Right cardiac atrium (tissue), 5 donors: ENCODE data around the gene TRIM2. TPM values are rescaled to one million over a fixed set of nuclear protein-coding genes. Genes with fewer than 3 reads are reported as not detected.

Source experiments
- ATAC-seq, 2 donors: fragments of 200-7000 bp; cut with Tn5 transposase; one replicate each; pipeline versions ENCODE4 v1.8.0 to v1.9.1; 2020; ENCODE audit warnings: moderate library complexity in 2 of 2, mild to moderate bottlenecking in 1 of 2
- DNase-seq, 3 donors: peaks; one replicate each; pipeline ENCODE4 v3.0.0-alpha.2; 2020
- H3K27ac ChIP-seq: one replicate; pipeline ENCODE4 v1.5.1; 2013; ENCODE audit warnings: mild to moderate bottlenecking, low read length, control low read depth, moderate library complexity
- H3K27me3 ChIP-seq: one replicate; pipeline ENCODE4 v1.6.1; 2013; ENCODE audit not compliant: control insufficient read depth, insufficient read depth
- H3K4me1 ChIP-seq: one replicate; pipeline ENCODE4 v1.6.1; 2013; ENCODE audit warnings: low read length; ENCODE audit not compliant: control insufficient read depth, insufficient read depth
- H3K4me3 ChIP-seq: one replicate; pipeline ENCODE4 v1.5.1; 2013; ENCODE audit warnings: low read length, control low read depth
- H3K9me3 ChIP-seq: one replicate; pipeline ENCODE4 v1.6.1; 2013; ENCODE audit warnings: low read length; ENCODE audit not compliant: control insufficient read depth
- WGBS: extraction: QIAGEN DNeasy Blood & Tissue Kit; methylation state at CpG from one replicate; pipeline ENCODE4 v1.1.7; 2013; 5-methylcytosine and 5-hydroxymethylcytosine counted together
- intact Hi-C, 4 donors: fragments of 100-400 bp; cut with DNase I; formaldehyde crosslinking; loops; one replicate each; pipeline versions ENCODE4 v1.11.0 to v1.14.0; 2022 to 2023
- polyA plus RNA-seq: library from polyadenylated mRNA; stranded (reverse); fragments of 200-250 nt; gene quantifications from one replicate; pipeline ENCODE4 v1.2.3, GENCODE V29; 2013
- total RNA-seq, 4 donors: library from RNA; stranded (reverse); fragmentation: NEBNext Ultra II Directional; extraction: Animal tissue kit (Norgen Biotek cat#: 25700); gene quantifications; one replicate each; pipeline ENCODE4 v1.2.1, GENCODE V29; 2021
- donor health status: healthy with polysubstance abuse.
- donor health status: DM: no; HTN: yes; CAD: no.
- donor health status: DM: no; HTN: no; CAD: no.
- donor health status: DM: no; HTN: yes; CAD: no; lungs with severe emphysema.
- donor health status: DM: yes; HTN: yes; CAD: no.

The TRIM2 gene
- total and polyA plus RNA-seq, 5 donors = 7.6 to 45.3 (median 28.4) TPM

GRCh38 chr4:153169776-153170175, 34.5 kb upstream of the TRIM2 start:
- Histone ChIP-seq H3K27me3 (no peaks in the 10 kb centered on the region), H3K4me1 (no peaks in the 10 kb centered on the region), H3K27ac (no peak overlapping the region), H3K4me3 (no peak overlapping the region), H3K9me3 (no peaks in the 10 kb centered on the region)
- ATAC-seq = no peak
- 64% methylated on average over 8 of the region's 8 CpGs for WGBS
- intact Hi-C loops = no loop called here
- no peak for DNase-seq

GRCh38 chr4:153170407-153170806, 33.8 kb upstream of the TRIM2 start:
- Histone ChIP-seq H3K4me1 (no peaks in the 10 kb centered on the region), H3K4me3 (no peak overlapping the region), H3K27me3 (no peaks in the 10 kb centered on the region), H3K27ac (no peak overlapping the region), H3K9me3 (no peaks in the 10 kb centered on the region)
- WGBS = 96% methylated on average over 2 of the region's 2 CpGs
- ATAC-seq (no peak), DNase-seq (no peak)
- intact Hi-C loops = no loop called here

- H3K4me1 ChIP-seq = no peaks in the 10 kb centered on the region
- no peak overlapping the region for H3K4me3 ChIP-seq
- H3K27me3 ChIP-seq = no peaks in the 10 kb centered on the region
- no peak overlapping the region for H3K27ac ChIP-seq
- ATAC-seq (no peak), DNase-seq (no peak)
- intact Hi-C loops = no loop called here
- 95% methylated on average over 22 of the region's 22 CpGs for WGBS
- no peaks in the 10 kb centered on the region for H3K9me3 ChIP-seq
Measured at GRCh38 chr4:153174821-153175567, 29.2 kb upstream of the TRIM2 start.

DNA sequence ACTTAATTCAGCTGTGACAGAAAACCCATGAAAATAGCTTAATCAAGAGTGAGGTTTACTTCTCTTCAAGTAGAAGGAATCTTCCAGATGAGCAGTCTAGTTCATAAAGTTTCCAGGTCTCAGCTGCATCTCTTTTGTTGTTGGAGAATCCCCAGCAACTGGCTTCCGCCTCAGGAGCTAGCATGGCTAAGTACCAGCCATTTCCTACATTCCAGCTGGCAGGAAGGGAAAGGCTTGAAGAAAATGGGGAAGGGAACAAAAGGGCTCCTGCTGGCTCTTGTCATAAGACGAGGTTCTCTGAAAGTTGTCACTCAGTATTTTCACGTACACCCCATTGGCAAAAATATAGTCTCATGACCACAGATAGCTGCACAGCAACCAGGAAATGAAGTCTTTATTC, 27.3 kb upstream of the TRIM2 start:
- 71% methylated on average over 3 of the region's 3 CpGs for WGBS
- H3K27me3 ChIP-seq = no peaks in the 10 kb centered on the region
- DNase-seq (no peak), ATAC-seq (no peak)
- no peak overlapping the region for H3K27ac ChIP-seq
- H3K4me3 ChIP-seq = no peak overlapping the region
- intact Hi-C loops = no loop called here
- H3K4me1 ChIP-seq = no peaks in the 10 kb centered on the region
- H3K9me3 ChIP-seq = no peaks in the 10 kb centered on the region

DNA sequence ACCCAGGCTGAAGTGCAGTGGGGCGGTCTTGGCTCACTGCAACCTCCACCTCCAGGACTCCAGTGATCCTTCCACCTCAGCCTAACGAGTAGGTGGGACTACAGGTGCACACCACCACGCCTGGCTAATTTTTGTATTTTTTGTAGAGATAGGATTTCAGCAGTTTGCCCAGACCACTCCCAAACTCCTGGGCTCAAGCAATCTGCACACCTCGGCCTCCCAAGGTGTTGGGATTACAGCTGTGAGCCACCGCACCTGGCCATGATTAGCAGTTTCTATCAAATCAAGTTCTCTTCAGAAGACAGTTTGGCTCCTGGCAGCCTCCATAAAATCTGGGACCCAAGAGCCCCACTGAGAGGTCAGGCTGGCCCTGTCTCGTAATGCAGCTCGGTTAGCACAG, 26.4 kb upstream of the TRIM2 start:
- DNase-seq (no peak), ATAC-seq (no peak)
- no peaks in the 10 kb centered on the region for H3K27me3 ChIP-seq
- H3K9me3 ChIP-seq = no peaks in the 10 kb centered on the region
- H3K27ac ChIP-seq = no peak overlapping the region
- H3K4me3 ChIP-seq = no peak overlapping the region
- intact Hi-C loops = no loop called here
- H3K4me1 ChIP-seq = no peaks in the 10 kb centered on the region
- WGBS = 94% methylated on average over 7 of the region's 7 CpGs

- no peaks in the 10 kb centered on the region for H3K4me1 ChIP-seq
- no peak for DNase-seq
- no peaks in the 10 kb centered on the region for H3K27me3 ChIP-seq
- intact Hi-C loops = no loop called here
- no peak for ATAC-seq
- no peak overlapping the region for H3K4me3 ChIP-seq
- no peak overlapping the region for H3K27ac ChIP-seq
- H3K9me3 ChIP-seq = no peaks in the 10 kb centered on the region
Measured at GRCh38 chr4:153179100-153179499, 25.1 kb upstream of the TRIM2 start.

GRCh38 chr4:153181293-153181692, 22.9 kb upstream of the TRIM2 start:
- no peaks in the 10 kb centered on the region for H3K4me1 ChIP-seq
- H3K4me3 ChIP-seq = no peak overlapping the region
- WGBS = 94% methylated on average over 6 of the region's 6 CpGs
- peak in 1 of 2 donors; percentile 24 for ATAC-seq
- H3K9me3 ChIP-seq = no peaks in the 10 kb centered on the region
- DNase-seq = no peak
- no peaks in the 10 kb centered on the region for H3K27me3 ChIP-seq
- no peak overlapping the region for H3K27ac ChIP-seq
- intact Hi-C loops = no loop called here

GRCh38 chr4:153181700-153182099, 22.5 kb upstream of the TRIM2 start:
- intact Hi-C loops = no loop called here
- Histone ChIP-seq H3K9me3 (no peaks in the 10 kb centered on the region), H3K27me3 (no peaks in the 10 kb centered on the region), H3K4me3 (no peak overlapping the region), H3K4me1 (no peaks in the 10 kb centered on the region), H3K27ac (no peak overlapping the region)
- ATAC-seq (no peak), DNase-seq (no peak)
- 89% methylated on average over 6 of the region's 6 CpGs for WGBS

GRCh38 chr4:153183146-153183545, 21.1 kb upstream of the TRIM2 start:
- Histone ChIP-seq H3K4me1 (no peaks in the 10 kb centered on the region), H3K27me3 (no peaks in the 10 kb centered on the region), H3K4me3 (no peak overlapping the region), H3K9me3 (no peaks in the 10 kb centered on the region), H3K27ac (no peak overlapping the region)
- ATAC-seq (no peak), DNase-seq (no peak)
- 92% methylated on average over 4 of the region's 4 CpGs for WGBS
- intact Hi-C loops = no loop called here

- intact Hi-C loops = no loop called here
- 90% methylated on average over 2 of the region's 2 CpGs for WGBS
- DNase-seq = no peak
- Histone ChIP-seq H3K4me3 (no peak overlapping the region), H3K9me3 (no peaks in the 10 kb centered on the region), H3K4me1 (no peaks in the 10 kb centered on the region), H3K27me3 (no peaks in the 10 kb centered on the region), H3K27ac (no peak overlapping the region)
- ATAC-seq = no peak
Measured at GRCh38 chr4:153185331-153185852, 18.9 kb upstream of the TRIM2 start.

DNA sequence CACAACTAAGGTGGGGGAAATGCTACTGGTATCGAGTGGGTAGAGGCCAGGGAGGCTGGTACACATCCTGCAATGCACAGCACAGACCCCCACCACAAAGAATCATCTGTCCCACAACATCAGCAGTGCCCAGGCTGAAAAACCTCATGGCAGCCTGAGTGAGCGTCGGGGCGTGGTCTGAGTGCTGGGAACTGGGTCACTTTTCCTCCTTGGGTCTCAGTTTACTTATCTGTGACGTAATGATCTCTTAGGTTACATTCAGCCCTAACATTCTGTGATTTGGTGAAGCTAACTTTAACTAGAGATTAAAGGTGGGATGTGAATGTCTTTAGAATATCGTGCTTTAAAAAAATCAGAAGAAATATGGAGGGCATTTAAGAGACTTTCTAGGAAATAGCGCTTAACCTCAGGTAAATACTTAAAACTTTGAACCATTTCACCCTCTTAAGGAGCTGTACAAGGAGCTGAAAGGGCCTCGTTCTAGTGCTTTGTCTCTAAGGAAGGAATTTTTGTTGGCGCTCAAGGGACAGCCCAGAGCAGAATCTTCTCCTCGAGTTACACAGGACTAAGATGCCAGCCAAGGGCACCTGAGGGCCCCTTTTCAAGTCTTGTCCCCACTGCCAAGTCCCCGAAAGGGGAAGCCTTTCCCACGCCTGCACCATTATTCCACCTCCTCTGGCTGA, 18.1 kb upstream of the TRIM2 start:
- no peak for DNase-seq

More for the DNA sequence above, 18.1 kb upstream of the TRIM2 start:
- Histone ChIP-seq H3K27me3 (no peaks in the 10 kb centered on the region), H3K4me3 (no peak overlapping the region), H3K4me1 (no peaks in the 10 kb centered on the region), H3K27ac (no peak overlapping the region), H3K9me3 (no peaks in the 10 kb centered on the region)
- 90% methylated on average over 12 of the region's 12 CpGs for WGBS
- intact Hi-C loops = no loop called here
- no peak for ATAC-seq
